Stimulated activated memory B cell treated with anti-CD40 and anti-IgM and Interleukin-4, amounts not matched to agents 10 μg/mL and 1 μg/mL and 100 μg/mL, for 72 hours (primary cell): ENCODE measurements around the gene NNT.
A peak's percentile ranks its signal among the peaks of the same experiment; 100 is the strongest.
"Not testable (repeated sequence)": the region's sequence is repeated elsewhere in the genome, so short reads cannot be mapped to it uniquely, and the experiment has no call there.

Source experiments
- ATAC-seq: fragments of 150-1000 bp; cut with Tn5 transposase; 2 replicates; pipeline ENCODE4 v1.10.0; 2021
- H3K27ac Mint-ChIP-seq: one replicate; pipeline ENCODE4 v1.8.0; 2022; ENCODE audit warnings: mild to moderate bottlenecking, mixed read lengths
- H3K27me3 Mint-ChIP-seq: one replicate; pipeline ENCODE4 v1.8.0; 2022; ENCODE audit warnings: mixed read lengths
- H3K36me3 Mint-ChIP-seq: one replicate; pipeline ENCODE4 v1.8.0; 2022; ENCODE audit warnings: mixed read lengths
- H3K4me1 Mint-ChIP-seq: one replicate; pipeline ENCODE4 v1.8.0; 2022; ENCODE audit warnings: mixed read lengths
- H3K4me3 Mint-ChIP-seq: one replicate; pipeline ENCODE4 v1.8.0; 2022; ENCODE audit warnings: mild to moderate bottlenecking, moderate library complexity, mixed read lengths
- H3K9me3 Mint-ChIP-seq: one replicate; pipeline ENCODE4 v1.8.0; 2022; ENCODE audit warnings: mixed read lengths

The NNT gene

DNA sequence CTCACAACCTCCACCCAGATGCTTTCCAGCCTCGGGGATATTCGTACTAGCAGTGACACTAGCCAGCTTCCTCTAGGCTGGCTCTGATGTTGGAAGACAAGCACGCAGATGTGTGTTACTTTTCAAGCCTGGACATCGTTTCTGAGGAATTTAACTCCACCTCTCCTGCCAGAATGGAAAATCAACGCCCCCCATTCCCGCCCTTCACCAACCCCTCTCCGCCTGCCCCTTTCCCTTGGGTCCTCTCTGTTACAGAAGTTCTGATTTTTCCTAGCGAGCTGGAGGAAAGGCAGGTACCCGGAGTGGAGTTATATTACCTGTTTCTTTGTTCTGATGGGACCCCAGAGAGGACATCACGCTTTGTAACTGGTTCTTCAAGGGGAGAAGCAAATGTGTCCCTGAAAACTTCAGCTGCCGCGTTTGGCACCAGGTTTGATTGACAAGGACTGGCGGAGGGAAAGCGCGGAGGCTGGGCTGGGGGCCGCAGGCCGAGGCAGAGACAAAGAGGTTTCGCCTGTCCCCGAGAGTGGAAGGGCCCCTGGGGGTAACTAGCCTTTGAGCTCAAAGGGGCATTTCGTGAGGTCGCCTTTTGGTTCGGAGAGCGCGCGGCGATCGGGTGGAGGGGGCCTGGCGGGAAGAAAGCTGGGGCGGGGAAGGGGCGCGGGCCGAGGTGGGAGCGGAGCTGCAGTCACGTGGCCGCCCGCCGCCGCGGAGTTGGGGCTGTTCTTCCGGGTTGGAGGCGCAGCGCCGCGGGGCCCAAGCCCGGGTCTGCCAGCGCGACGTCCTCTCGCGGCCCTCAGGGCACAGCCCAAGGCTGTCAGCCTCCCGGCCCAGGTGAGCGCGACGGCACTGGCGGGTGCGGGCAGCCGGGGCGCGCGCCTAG is at the start of gene NNT:
Gene NNT (plus strand): TSS at position 720 of the 883 bp plus-strand sequence. CDS start 6,016 bp downstream, outside the sequence.
- ATAC-seq: peak; percentile 91
- peaks cover 47% of the 10 kb centered on the region for H3K4me1 Mint-ChIP-seq
- H3K4me3 Mint-ChIP-seq: peak within 1 kb of the TSS; percentile 91
- peak within 1 kb of the TSS; percentile 91 for H3K27ac Mint-ChIP-seq
- peaks cover 24% of the 10 kb centered on the region for H3K36me3 Mint-ChIP-seq
- no peaks in the 10 kb centered on the region for H3K9me3 Mint-ChIP-seq
- no peaks in the 10 kb centered on the region for H3K27me3 Mint-ChIP-seq

DNA sequence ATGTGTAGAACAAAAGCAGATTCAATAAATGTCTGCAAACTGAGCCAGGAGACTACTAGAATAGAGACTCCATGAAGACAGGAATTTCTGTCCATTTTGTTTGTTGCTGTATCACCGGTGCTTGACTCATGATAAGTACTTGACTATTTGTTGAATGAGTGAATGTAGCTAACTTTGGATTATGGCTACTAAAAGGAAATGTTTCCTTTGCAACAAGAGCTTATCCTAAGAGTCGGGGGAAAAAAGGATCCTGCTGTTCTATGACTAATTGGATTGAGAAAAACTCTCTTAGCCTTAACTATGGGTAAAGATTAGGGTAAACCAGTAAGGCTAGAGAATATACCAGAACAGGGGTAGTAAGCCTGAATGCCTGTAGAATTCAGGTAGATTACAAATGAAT is 49.6 kb upstream of the NNT start:
- H3K9me3 Mint-ChIP-seq: no peaks in the 10 kb centered on the region
- H3K4me1 Mint-ChIP-seq: peaks cover 22% of the 10 kb centered on the region
- no peak for ATAC-seq
- H3K36me3 Mint-ChIP-seq: peaks cover 13% of the 10 kb centered on the region
- no peak overlapping the region for H3K4me3 Mint-ChIP-seq
- H3K27me3 Mint-ChIP-seq: no peaks in the 10 kb centered on the region
- H3K27ac Mint-ChIP-seq: no peak overlapping the region

DNA sequence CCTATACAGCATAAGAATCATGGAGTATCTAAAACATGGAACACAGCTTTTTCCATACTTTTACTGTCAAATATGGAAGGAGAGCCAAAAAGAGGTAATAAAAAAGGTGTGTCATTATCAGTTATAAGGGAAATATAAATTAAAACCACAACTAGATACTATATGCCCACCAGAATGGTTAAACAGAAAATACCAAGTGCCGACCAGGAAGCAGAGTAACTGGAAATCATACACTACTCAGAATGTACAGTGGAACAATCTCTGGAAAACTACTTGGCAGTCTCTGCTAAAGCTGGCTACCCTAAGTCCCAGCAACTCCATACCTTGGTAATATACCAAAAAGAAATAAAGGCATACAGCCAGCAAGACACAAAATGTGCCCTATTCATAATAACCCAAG is 48.5 kb upstream of the NNT start:
- peaks cover 24% of the 10 kb centered on the region for H3K4me1 Mint-ChIP-seq
- H3K36me3 Mint-ChIP-seq: peaks cover 9% of the 10 kb centered on the region
- H3K27ac Mint-ChIP-seq: no peak overlapping the region
- no peak overlapping the region for H3K4me3 Mint-ChIP-seq
- H3K27me3 Mint-ChIP-seq: no peaks in the 10 kb centered on the region
- no peaks in the 10 kb centered on the region for H3K9me3 Mint-ChIP-seq
- ATAC-seq: no peak

DNA sequence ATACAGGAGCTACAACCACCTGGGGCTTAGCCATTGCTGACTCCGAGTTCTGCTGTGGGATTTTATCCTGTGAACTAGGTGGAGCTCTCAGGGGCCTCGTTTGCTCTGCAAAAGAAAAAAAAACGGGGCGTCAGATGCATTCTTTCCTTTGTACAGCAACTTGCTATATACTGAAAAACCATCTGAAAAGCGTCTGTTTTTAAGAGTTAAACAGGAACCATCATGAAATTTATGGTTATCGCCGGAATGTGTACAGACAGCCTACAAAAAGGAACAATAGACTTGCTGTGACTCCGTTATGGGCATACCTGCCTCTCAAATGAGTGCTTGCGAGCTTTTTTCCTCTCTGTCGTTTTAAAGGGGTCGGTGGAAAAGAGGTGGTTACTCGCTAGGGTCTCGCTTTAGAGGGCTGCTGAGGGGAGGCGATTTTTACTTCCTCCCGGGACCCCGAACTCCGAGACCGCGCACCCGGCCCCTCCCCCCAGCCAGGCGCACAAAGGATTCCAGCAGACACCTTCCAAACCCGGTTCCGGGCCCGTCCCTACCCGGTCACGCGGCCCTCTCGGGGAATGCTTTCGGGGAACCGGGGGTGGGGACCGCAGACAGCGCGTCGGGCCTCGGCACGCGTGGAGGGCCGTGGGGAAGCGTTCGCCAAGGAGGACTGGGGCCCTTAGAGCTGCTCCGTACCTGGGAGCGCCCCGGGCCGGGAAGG is 46.9 kb upstream of the NNT start:
- no peaks in the 10 kb centered on the region for H3K9me3 Mint-ChIP-seq
- peak overlapping the region; percentile 95 for H3K27ac Mint-ChIP-seq
- H3K27me3 Mint-ChIP-seq: no peaks in the 10 kb centered on the region
- peaks cover 17% of the 10 kb centered on the region for H3K4me1 Mint-ChIP-seq
- peaks cover 2% of the 10 kb centered on the region for H3K36me3 Mint-ChIP-seq
- peak overlapping the region; percentile 89 for H3K4me3 Mint-ChIP-seq
- no peak for ATAC-seq

DNA sequence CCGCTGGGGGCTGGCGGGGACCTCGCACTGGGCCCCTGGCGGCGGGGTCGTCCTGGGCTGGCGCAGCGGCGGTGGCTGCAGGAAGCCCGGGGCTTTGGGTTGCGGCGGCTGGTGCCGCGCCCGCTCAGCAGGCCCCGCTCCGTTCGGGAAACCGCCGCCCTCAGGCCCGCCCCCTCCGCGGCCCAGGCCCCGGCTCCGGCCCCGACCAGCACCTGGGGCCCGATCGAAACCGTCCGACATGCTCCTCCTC is 46.4 kb upstream of the NNT start:
- Mint-ChIP-seq H3K4me3 (peak overlapping the region; percentile 89), H3K4me1 (peaks cover 15% of the 10 kb centered on the region), H3K27ac (peak overlapping the region; percentile 95)
- not testable (repeated sequence) for H3K36me3 Mint-ChIP-seq, H3K27me3 Mint-ChIP-seq, H3K9me3 Mint-ChIP-seq
- ATAC-seq: peak; percentile 95

DNA sequence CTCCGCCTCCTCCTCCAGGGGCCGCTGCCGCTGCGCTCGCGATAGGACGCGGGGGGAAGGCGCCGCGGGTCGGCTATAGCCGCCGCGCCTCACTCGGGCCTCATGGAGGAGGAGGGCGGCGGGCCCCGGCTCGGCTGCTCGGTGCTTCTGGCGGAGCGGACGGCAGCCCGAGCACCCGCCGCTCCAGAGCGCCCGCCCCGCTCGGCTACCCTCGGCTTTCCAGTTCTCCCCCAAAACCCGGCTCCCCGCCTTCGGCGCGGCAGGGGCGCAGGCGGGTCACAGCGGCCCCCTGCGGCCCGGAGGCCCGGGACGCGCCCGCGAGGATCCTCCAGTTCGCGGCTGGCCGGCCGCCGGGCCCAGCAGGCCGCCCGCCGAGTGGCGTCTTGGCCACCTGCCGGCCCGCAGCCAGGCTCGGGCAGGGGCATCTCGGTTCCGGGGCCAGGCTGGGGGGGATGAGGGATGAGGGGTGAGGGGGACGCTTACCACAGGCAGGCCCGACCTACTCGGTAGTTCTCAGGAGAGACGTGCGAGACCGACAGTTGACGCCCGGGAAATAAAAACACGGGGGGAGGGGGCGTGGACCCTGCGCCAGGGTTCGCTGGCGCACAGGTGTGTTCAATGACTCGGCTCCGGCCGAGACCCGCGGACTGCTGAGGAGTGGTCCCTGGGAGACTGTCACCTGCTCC is 46.0 kb upstream of the NNT start, which contains the start of gene PAIP1:
Gene PAIP1 (minus strand): TSS at position 221 of the 686 bp plus-strand sequence. CDS start 231 bp downstream, outside the sequence.
- Mint-ChIP-seq H3K4me3 (peak within 1 kb of the TSS; percentile 89), H3K4me1 (peaks cover 15% of the 10 kb centered on the region), H3K27ac (peak within 1 kb of the TSS; percentile 95), H3K27me3 (no peaks in the 10 kb centered on the region), H3K36me3 (no peaks in the 10 kb centered on the region), H3K9me3 (no peaks in the 10 kb centered on the region)
- peak; percentile 92 for ATAC-seq

DNA sequence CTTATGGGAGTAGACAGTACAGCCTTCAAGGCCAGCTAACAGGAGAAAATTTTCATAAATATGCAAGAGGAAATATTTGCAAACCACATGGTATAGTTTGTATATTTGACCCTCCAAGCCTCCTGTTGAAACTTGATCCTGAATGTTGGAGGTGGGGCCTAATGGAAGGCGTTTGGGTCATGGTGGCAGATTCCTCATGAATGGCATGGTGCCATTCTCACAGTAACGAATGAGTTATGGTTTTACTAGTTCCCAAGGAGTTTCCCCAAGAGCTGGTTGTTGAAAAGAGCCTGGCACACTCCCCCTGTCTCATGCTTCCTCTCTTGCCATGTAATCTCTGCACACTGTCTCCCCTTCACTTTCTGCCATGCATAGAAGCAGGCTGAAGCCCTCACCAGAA is 42.9 kb upstream of the NNT start:
- H3K9me3 Mint-ChIP-seq: no peaks in the 10 kb centered on the region
- no peak overlapping the region for H3K27ac Mint-ChIP-seq
- peaks cover 8% of the 10 kb centered on the region for H3K27me3 Mint-ChIP-seq
- H3K36me3 Mint-ChIP-seq: no peaks in the 10 kb centered on the region
- H3K4me1 Mint-ChIP-seq: peaks cover 15% of the 10 kb centered on the region
- no peak for ATAC-seq
- no peak overlapping the region for H3K4me3 Mint-ChIP-seq

DNA sequence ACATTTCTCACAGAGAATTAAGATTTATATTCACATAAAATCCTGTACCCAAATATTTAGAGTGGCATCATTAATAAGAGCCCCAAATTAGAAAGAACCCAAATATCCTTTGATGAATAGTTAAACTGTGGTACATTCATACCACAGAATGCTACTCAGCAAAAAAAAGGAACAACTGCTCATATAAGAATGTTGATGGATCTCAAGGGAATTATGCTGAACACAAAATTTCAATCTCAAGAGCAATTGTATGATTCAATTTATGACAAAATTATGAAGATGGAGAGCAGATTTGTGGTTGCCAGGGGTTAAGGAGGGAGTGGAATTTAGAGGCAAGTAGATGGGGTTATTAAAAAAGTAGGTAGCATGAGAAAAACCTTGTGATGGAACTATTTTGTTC is 41.6 kb upstream of the NNT start:
- Mint-ChIP-seq H3K4me3 (no peak overlapping the region), H3K27ac (no peak overlapping the region), H3K4me1 (peaks cover 15% of the 10 kb centered on the region), H3K36me3 (no peaks in the 10 kb centered on the region), H3K27me3 (peaks cover 8% of the 10 kb centered on the region), H3K9me3 (no peaks in the 10 kb centered on the region)
- no peak for ATAC-seq

DNA sequence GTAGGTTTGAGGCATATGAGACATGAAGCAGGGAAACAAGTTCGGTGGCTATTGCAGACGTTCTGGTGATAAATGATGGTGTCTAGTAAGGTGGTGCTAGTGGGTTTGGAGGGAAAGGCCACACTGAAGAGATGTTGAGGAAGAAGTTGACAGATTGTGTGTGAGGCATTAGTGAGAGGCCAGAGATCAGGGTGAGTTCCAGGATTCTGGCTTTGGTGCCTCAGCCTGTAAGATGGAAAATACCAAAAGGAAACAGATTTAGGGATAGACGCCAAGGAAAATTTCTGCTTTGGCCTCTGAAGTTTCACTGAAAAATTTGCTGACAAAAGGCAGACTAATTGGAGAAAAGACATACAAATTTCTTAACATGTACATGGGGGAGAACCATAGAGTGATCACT is 39.7 kb upstream of the NNT start:
- Mint-ChIP-seq H3K9me3 (no peaks in the 10 kb centered on the region), H3K36me3 (no peaks in the 10 kb centered on the region), H3K4me1 (peaks cover 6% of the 10 kb centered on the region), H3K4me3 (no peak overlapping the region), H3K27ac (no peak overlapping the region), H3K27me3 (peaks cover 8% of the 10 kb centered on the region)
- no peak for ATAC-seq

DNA sequence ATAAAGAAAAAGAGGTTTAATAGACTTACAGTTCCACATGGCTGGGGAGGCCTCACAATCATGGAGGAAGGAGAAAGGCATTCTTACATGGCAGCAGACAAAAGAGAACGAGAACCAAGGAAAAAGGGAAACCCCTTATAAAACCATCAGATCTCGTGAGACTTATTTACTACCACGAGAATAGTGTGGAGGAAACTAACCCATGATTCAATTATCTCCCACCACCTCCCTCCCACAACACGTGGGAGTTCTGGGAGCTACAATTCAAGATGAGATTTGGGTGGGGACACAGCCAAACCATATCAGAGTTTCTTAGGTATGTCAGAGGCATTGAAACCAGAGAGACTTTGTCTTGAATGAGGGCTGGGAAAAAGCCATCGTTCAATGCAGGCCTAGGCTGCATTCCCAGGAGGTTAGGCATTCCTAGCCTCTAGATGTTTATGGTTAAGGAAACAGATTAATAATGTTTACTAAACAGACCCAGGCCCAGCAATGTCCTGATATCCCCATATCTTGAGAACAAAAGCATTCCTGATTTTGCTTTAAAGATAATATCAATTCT is 38.6 kb upstream of the NNT start:
- H3K27ac Mint-ChIP-seq: no peak overlapping the region
- H3K36me3 Mint-ChIP-seq: no peaks in the 10 kb centered on the region
- H3K27me3 Mint-ChIP-seq: peaks cover 8% of the 10 kb centered on the region
- no peak overlapping the region for H3K4me3 Mint-ChIP-seq
- no peaks in the 10 kb centered on the region for H3K9me3 Mint-ChIP-seq
- no peak for ATAC-seq
- peaks cover under 1% of the 10 kb centered on the region for H3K4me1 Mint-ChIP-seq

DNA sequence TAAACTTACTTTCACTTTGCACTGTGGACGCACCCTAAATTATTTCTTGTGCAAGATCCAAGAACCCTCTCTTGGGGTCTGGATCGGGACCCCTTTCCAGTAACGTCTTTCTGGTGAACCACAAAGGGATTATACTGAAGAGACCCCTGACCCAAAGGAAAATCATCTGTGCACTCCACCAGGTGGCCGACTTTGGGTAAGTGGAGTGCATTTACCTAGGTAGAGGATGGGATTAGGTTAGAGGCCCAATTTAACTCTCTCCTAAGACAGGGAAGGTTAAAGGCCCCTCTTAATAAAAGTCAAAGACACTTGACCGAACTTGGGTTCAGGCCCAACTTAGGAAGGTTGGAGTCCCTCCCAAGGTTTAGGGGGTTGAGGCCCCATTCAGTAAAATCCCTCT is 37.9 kb upstream of the NNT start:
- ATAC-seq: no peak
- no peaks in the 10 kb centered on the region for H3K36me3 Mint-ChIP-seq
- no peak overlapping the region for H3K4me3 Mint-ChIP-seq
- no peak overlapping the region for H3K27ac Mint-ChIP-seq
- peaks cover 8% of the 10 kb centered on the region for H3K27me3 Mint-ChIP-seq
- no peaks in the 10 kb centered on the region for H3K4me1 Mint-ChIP-seq
- no peaks in the 10 kb centered on the region for H3K9me3 Mint-ChIP-seq

DNA sequence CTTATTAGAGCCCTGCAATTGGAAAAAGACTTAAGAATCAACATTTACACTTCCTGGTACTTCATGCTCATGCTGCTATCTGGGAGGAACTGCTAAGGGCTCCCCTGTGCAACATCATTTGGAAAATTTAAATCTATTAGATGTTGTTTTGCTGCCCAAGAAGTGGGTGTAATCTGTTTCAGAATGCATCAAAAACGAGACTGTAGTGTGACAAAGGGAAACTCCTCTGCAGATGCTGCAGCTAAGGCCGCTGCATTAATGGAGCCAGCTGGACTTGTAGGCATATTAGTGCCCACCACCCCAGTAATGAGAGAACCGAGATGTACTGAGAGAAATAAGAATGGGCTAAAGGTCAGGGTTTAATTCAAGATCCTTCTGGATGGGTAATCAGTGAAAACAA is 35.0 kb upstream of the NNT start:
- Mint-ChIP-seq H3K27ac (no peak overlapping the region), H3K9me3 (no peaks in the 10 kb centered on the region), H3K4me1 (no peaks in the 10 kb centered on the region), H3K4me3 (no peak overlapping the region), H3K36me3 (no peaks in the 10 kb centered on the region), H3K27me3 (peaks cover 3% of the 10 kb centered on the region)
- peak; percentile 39 for ATAC-seq

DNA sequence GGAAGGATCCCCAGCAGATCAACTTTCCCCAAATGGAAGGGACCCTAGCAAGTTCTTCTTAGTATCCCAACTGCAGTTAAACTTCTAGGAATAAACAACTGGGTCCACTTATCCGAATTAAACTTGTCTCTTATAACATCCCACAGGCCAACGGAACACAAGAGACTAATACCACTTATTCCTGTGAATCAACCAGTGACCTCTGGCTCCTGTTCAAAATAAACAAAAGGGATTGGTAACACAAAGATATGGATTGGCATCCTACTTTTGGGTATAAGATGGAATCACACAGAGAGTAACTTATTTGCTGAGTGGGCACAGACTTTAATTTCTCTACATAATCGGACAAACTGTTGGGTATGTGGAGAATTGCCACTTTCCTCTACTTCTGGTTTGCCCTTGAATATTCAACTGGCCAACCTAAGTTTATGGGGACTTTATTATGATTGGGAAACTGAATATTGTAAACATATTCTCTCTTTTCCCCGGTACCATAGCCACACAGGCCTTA is 33.7 kb upstream of the NNT start:
- Mint-ChIP-seq H3K27ac (no peak overlapping the region), H3K4me3 (no peak overlapping the region), H3K4me1 (no peaks in the 10 kb centered on the region), H3K9me3 (no peaks in the 10 kb centered on the region), H3K36me3 (no peaks in the 10 kb centered on the region), H3K27me3 (no peaks in the 10 kb centered on the region)
- ATAC-seq: no peak

DNA sequence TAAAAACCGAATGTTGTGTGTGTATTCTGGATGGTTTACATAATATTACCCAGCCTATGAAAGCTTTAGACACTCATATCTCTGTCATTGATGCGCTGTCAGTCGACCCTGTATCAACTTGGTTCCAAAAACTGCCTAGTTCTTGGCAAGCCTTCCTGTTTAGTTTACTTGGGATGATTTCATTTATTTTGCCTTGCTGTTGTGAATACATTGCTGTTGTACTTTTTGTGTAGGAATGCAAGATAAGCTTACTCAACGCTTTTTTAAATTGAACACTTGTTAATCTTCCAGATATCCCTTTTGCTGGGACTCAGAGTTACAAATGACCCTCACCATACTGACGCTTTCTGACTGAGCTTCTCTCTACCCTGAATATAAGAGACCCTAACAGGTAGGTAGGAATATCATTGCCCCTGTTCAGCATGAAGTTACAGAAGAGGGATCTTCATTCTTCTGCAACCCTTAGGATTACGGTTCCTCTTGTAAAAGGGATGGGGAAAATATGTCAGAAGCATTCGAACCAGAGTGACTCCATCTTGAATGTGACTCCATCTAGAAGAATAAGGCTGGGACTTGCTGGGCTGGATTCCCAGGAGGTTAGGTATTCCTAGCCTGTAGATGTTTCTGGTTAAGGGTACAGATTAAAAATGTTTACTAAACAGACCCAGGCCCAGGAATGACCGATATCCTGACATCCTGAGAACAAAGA is 32.4 kb upstream of the NNT start:
- Mint-ChIP-seq H3K36me3 (peaks cover 10% of the 10 kb centered on the region), H3K27ac (no peak overlapping the region), H3K4me3 (no peak overlapping the region), H3K4me1 (no peaks in the 10 kb centered on the region), H3K9me3 (no peaks in the 10 kb centered on the region), H3K27me3 (no peaks in the 10 kb centered on the region)
- no peak for ATAC-seq

DNA sequence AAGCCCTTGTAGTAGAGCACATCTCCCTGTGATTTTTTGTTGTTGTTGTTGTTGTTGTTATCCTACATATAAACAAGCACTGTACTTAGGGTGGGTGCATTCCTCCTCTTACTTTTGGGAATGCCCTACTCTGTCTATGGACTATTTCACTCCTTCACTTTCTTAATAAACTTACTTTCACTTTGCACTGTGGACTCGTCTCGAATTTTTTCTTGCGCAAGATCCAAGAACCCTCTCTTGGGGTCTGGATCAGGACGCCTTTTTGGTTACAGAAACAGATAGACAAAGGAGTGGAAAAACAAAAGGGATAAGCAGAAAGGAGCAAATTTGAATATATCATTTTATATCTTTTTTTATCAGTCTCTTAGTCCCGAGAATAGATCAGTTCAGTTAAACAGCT is 31.7 kb upstream of the NNT start:
- no peak overlapping the region for H3K4me3 Mint-ChIP-seq
- no peaks in the 10 kb centered on the region for H3K4me1 Mint-ChIP-seq
- H3K36me3 Mint-ChIP-seq: peaks cover 14% of the 10 kb centered on the region
- no peaks in the 10 kb centered on the region for H3K27me3 Mint-ChIP-seq
- no peak for ATAC-seq
- H3K9me3 Mint-ChIP-seq: no peaks in the 10 kb centered on the region
- H3K27ac Mint-ChIP-seq: no peak overlapping the region
